GM19043 (cell line): Measurements from ENCODE around the gene SLF1.
A peak's percentile ranks its signal among the peaks of the same experiment; 100 is the strongest.

Experiments used
- ATAC-seq: cut with Tn5 transposase; IDR thresholded peaks from one replicate; pipeline ENCODE4 v1.9.1; 2021; ENCODE audit warnings: low read depth; ENCODE audit not compliant: unreplicated experiment

SLF1 gene

DNA sequence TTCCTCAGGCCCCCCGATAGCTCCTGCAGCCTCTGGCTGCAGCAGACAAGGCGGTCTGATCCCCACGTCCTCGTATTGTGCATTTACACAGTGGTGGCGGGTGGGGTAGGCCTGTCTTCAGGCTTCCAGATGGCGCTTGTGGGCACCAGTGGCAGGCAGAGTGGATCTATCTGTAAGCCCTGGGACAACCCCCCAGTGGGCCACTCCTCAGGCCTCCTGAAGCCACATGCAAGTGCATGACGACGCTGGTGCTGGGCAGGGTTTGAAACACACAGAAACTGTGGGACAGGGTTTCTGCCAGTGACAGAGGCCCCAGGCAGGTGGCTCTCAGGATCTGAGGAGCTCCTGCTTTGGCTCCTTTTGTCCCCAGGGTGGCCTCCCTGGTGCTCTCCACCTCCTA lies 42.0 kb downstream of the SLF1 start:
- no peak for ATAC-seq

DNA sequence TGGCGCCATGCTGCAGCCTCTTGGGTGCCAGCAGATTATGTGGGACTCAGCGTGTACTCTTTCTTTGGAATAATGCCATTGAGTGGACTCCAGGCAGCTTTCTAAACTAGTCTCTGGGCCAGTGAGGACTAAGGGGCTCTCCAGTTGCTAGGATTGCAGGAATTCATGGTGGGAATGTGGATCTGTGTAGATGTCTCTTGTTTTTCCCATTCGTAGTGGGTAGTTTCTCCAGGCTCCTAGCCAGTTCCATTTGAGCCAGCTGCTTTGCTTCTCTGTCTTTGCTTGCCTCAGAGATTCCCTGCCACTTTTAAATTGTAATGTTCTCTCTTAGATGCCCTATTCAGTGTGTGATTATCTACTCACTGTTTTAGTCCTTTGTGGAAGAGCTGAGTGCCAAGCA lies 42.6 kb downstream of the SLF1 start:
- no peak for ATAC-seq

- ATAC-seq = no peak
Measured at GRCh38 chr5:94667937-94668336, 49.5 kb downstream of the SLF1 start.

DNA sequence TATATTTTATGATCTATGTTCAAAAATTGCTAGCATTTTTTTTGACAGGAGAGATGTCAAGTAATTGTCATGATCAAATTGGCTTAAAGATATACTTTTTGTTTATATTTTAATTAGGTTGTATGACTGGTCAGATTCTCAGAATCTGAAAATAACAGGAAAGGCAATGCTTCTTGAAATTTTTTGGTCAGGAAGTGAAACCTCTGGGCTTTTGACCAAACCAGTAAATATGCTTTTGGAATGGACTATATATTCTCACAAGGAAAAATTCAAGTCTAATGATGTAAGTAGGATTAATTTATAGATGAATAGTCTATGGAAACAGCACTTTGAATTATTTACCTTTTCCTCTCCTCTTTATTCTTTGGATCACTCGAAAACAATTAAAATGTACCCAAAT lies 52.3 kb downstream of the SLF1 start:
- no peak for ATAC-seq

DNA sequence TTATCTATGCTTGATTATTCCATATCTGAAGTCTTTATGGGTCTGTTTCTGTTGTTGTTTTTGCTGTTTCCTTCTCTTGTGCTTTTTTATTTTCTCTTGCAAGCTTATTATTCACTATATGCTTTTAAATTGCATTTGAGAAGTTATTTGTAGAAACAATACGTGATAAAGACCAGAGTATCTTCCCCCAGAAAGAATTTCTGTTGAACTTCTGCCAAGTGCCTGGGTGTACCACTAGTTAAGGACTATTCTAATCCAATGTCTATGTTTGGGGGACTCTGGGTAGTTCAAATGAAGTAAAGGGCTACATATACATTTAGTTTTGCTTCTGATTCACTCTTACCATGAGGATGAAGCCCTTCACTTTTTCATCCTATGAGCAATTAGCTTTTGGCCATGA lies 54.3 kb downstream of the SLF1 start:
- ATAC-seq = no peak

DNA sequence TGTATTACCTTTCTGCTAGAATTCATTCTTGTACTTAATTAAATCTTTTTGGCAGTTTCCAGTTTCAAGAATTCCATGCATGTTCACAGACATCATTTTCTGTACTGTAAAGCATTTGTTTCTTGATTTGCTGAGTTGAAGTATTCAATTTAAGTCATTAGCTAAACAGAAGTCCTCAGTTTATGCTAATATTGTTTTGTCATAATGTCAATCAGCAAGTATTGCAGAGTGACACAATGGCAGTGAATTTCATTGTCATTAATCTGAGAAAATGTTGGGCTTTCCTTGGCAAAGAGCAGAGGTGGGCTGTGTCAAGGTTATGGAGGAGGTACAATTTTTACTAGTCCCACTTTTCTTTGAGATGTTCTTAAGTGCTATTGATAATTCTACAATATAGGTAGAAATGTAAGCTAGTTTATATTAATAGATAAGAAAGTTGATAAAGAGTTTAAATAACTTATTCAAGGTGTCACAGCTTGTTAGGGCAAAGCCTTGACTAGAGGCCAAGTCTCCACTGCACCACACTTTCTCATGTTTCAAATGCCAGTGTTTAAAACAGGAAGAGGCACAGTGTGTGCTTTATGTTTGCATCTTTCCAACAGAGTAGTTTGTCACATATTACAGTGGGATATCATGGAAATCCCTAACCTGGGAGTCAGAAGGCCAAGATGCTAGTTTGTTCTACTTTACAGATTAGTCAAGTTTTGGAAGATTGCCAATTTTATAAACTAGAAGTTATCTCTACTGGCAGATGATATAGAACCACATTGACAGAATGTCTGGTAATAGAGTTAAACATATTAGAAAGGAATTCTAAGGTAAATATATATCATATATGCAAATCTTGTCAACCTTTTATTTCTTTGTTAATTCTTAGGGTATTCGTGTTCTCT lies 56.3 kb downstream of the SLF1 start:
- ATAC-seq = no peak

DNA sequence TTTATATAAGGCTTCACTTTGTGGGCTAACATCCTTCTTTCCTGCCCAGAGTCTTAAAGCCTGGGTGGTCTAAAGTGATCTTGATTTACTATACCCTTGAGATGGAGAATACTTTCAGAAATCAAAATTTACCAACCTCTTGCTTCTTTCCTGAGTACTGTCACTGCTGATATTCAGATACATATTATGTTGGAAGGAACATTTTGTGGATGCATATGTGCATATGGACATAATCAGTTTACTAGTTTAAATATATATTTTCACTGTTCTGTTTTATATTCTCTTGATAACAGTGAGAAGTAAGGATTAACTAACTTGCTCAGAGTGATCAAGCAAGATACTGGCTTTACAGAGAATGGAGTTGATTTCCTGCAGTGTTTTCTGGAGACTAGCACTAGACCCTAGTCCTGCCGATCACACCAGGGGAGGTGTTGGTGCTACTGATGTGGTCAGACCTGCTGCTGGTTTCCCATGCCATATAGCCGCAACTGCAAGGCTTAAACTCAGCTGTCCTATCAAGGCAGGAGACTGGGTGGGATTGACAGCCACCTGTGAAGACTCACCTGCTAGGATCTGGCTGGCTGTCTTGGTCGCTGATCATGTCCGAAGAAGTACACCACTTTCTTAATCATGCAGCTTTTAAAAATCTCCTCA lies 57.6 kb downstream of the SLF1 start:
- no peak for ATAC-seq

DNA sequence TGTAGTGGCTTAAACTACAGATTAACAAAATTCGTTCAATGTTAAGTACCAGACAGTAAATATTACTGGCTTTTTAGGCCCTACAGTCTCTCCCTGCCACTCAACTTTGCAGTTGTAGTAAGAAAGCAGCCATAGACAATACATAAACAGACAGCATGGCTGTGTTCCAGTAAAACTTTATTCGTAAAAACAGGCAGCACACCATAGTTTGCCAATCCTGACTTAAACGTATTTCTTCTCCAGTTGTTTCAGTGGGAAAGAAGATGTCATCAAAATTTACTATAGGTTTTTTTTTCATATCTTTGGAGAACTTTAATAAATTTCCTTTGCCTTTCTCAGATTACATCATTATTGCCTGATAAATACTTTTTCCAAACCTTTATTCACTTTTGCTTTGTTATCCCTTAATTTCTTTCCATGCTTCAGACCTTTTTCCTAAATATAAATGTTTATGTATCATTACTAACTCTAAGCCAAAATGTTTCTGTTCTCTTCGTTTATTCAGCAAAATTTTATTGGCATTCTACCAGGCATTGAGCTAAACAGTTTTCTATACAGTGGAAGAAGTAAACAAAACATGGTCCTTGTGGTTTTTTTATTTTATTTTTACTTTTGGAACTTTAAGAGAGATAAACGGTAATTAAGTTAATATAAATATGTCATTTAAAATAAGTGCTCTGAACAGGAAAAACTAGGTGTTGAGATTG lies 64.5 kb downstream of the SLF1 start:
- no peak for ATAC-seq

GRCh38 chr5:94689908-94690307 lies 71.4 kb downstream of the SLF1 start:
- ATAC-seq = no peak

DNA sequence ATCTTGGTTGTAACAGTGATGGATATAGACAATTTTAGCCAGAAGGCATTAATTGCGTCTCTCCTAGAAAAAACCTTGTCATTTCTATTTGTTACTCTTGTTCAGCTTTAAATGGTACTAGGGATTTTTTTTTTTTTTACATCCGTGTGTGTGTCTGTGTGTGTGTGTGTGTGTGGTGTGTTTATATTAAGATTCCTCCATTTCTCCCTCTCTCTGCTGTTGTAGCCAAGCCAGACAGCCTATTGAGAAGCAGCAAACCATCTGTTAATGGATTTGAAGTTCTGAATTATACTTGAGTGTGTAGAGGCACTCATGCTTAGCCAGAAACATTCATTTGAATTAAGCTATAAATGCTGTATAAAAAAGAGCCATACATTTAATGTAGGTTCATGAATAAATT lies 72.3 kb downstream of the SLF1 start:
- ATAC-seq = no peak

- ATAC-seq = no peak
Measured at GRCh38 chr5:94691291-94691690, 72.8 kb downstream of the SLF1 start.

DNA sequence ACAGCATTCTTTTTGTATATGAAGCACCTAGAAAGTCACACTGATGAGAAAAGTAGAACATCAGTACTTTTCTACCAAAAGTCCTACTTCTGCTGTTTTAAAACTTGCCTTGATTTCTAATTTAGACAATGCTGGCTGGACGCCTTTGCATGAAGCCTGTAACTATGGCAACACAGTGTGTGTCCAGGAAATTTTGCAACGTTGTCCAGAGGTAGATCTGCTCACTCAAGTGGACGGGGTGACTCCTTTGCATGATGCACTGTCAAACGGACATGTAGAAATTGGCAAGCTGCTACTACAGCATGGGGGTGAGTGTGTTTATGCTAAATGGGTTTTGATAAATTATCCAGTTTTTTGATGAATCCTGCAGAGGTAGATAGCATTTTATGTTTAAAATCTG lies 73.5 kb downstream of the SLF1 start:
- ATAC-seq = no peak

- ATAC-seq = no peak
Measured at GRCh38 chr5:94692581-94692980, 74.1 kb downstream of the SLF1 start.

DNA sequence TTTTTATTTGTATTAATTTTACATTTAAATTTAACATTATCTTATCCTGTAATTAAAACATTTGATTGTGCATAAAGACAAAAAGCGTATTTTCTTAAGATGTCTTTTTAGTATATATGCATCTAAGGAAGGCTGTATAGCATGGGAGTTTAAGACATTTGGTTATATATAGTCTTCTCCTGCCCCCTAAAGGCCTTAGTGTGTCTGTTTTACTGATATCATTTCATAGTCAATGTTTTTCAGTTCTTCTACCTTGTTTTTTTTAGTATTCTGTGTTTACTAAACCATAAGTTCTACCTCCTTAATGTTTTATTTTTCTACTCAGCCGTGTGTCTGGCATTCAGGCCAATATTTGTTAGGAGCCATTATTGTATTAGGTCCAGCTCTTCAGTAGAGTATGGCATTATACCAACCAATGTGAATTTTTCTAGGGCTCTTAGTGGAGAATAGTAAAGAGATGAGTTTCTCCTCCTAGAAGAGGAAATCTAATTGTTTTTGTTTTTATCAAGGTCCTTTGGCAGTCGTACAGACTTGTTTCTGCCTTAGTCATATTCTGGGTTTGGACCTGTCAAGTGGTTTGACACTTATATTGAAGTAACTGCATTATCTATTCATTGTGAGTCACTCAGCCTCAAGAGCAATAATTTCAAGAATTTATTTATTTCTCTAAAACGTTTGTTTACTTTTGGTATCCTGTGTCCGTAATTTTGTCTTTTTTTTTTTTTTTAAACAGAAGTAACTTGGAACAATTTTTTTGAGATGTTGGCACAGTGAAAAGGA lies 74.8 kb downstream of the SLF1 start:
- peak; percentile 64 for ATAC-seq

GRCh38 chr5:94693845-94694370 lies 75.4 kb downstream of the SLF1 start:
- no peak for ATAC-seq

DNA sequence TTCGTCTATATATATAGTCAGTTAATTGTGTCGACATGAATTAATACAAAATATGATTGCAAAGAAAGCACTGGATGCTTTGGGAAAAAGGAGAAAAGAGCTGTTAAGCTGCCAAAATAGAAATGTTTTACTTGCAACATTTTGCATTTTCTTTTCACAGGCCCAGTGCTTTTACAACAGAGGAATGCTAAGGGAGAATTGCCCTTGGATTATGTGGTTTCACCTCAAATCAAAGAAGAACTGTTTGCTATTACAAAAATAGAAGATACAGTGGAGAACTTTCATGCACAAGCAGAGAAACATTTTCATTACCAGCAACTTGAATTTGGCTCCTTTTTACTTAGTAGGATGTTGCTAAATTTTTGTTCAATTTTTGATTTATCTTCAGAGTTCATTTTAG lies 76.2 kb downstream of the SLF1 start:
- ATAC-seq = no peak

DNA sequence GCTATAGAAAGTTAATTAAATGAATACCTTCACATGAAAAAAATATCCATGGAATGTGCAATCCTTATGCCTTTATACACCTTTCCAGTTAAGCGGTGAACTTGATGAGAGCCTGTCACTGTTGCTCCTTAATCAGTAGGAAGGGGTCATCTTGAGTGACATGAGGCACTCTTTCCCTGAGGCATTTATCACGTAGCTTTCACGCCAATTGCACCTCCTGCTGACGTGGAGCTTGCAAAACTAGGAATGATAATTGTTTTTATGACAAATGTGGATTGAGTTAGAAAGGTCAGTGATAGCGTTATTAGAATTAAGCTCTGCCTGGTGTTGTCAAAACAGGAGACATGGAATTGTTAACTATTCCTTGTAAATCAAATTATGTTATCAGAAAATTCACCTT lies 79.7 kb downstream of the SLF1 start:
- ATAC-seq = no peak

- no peak for ATAC-seq
Measured at GRCh38 chr5:94699562-94699961, 81.1 kb downstream of the SLF1 start.

DNA sequence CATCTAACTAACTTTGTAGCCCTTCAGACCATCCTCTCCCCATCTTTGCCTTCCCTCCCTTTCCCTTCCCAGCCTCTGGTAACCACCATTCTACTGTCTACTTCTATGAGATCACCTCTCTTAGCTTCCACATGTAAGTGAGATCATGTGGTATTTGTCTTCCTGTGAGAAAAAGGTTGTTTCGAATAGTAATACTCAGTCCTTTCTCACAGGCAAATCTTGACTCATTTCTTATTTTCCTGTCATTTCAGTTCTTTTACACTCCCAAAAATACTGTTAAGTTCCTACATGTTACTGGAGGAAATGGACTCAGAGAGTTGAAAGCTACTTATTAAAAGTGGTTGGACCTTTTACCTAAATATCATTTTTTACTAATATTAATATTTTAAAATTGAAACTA lies 82.1 kb downstream of the SLF1 start:
- ATAC-seq = peak; percentile 60

DNA sequence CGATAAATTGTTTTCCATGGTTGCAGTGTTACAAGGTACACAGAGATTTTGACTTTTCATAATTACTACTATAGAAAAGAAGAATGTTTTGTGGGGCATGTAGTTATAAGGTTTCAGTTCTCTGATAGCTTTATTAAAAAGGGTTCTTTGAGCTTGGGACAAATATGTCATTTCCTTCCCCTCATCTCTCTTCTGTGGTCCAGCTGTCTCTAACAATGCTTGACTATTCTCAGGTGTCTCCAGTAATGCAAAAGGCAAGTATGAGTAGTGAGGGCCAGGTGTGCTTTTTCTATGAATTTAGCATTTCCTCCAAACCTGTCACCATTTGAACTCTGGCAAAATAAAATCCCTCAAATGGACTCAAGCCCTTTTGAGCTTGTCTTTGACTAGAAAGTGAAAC lies 84.3 kb downstream of the SLF1 start:
- ATAC-seq = peak; percentile 69

DNA sequence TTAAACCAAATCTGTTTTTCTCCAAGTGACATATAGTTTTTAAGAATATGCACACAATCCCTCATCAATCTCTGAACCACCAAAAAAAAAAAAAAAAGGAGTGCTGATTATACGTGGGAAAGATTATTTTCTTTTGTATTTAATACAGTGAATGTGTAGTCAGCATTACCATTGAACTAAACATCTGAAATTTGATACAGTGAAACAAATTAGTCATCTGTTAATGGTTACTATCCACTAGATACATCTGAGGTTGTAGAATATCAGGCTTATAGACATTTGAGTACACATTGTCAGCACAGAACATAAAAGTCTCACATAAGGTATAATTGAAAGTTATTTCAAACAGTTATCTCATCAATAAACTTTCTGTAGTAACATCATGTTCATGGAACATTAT lies 87.0 kb downstream of the SLF1 start:
- no peak for ATAC-seq
